Measurements from ENCODE around the gene RILPL1. TPM values are rescaled to one million over a fixed set of nuclear protein-coding genes. Genes with fewer than 3 reads are reported as not detected.
"Not testable (repeated sequence)": the region's sequence is repeated elsewhere in the genome, so short reads cannot be mapped to it uniquely, and the experiment has no call there.

The RILPL1 gene
- total and polyA plus RNA-seq, 7 donors = 34.8 to 73.7 (median 54.4) TPM

- Histone ChIP-seq H3K4me1 (no peaks in the 10 kb centered on the region), H3K27ac (no peak overlapping the region), H3K4me3 (no peak overlapping the region), H3K9me3 (no peaks in the 10 kb centered on the region), H3K27me3 (ENCODE audit: insufficient read depth in 3 of 3, low read length in 2 of 3) (no peaks in the 10 kb centered on the region), H3K36me3 (ENCODE audit: insufficient read depth in 1 of 2, low read depth in 1 of 2) (no peaks in the 10 kb centered on the region)
- no peak for ATAC-seq
- TF ChIP-seq CTCF (IDR thresholded peaks at IDR 0.05) = no peak
- WGBS, 3 donors = 90 to 92% (median 90%) methylated on average over 15 of the region's 15 CpGs
- DNase-seq = no peak
- intact Hi-C loops (cut with DNase I) = no loop called here
Observed at GRCh38 chr12:123540899-123541662, 7.6 kb upstream of the RILPL1 start.

DNA sequence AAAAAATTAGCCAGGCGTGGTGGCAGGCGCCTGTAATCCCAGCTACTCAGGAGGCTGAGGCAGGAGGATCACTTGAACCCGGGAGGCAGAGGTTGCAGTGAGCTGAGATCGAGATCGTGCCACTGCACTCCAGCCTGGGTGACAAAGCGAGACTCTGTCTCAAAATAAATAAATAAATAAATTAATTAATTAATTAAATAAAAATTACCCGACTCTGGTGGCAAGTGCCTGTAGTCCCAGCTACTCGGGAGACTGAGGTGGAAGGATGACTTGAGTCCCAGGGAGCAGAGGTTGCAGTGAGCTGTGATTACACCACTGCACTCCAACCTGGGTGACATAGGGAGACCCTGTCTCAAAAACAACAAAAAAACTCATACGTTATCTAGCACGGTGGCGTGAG, 2.4 kb upstream of the RILPL1 start:
- H3K9me3 ChIP-seq; ATAC-seq; intact Hi-C loops (cut with DNase I); H3K27ac ChIP-seq; H3K27me3 ChIP-seq (ENCODE audit: insufficient read depth in 3 of 3, low read length in 2 of 3); DNase-seq; H3K4me3 ChIP-seq; H3K36me3 ChIP-seq (ENCODE audit: insufficient read depth in 1 of 2, low read depth in 1 of 2): not testable (repeated sequence)
- 71 to 85% (median 80%) methylated on average over 11 of the region's 11 CpGs for WGBS, 3 donors
- peaks cover 19% of the 10 kb centered on the region for H3K4me1 ChIP-seq

DNA sequence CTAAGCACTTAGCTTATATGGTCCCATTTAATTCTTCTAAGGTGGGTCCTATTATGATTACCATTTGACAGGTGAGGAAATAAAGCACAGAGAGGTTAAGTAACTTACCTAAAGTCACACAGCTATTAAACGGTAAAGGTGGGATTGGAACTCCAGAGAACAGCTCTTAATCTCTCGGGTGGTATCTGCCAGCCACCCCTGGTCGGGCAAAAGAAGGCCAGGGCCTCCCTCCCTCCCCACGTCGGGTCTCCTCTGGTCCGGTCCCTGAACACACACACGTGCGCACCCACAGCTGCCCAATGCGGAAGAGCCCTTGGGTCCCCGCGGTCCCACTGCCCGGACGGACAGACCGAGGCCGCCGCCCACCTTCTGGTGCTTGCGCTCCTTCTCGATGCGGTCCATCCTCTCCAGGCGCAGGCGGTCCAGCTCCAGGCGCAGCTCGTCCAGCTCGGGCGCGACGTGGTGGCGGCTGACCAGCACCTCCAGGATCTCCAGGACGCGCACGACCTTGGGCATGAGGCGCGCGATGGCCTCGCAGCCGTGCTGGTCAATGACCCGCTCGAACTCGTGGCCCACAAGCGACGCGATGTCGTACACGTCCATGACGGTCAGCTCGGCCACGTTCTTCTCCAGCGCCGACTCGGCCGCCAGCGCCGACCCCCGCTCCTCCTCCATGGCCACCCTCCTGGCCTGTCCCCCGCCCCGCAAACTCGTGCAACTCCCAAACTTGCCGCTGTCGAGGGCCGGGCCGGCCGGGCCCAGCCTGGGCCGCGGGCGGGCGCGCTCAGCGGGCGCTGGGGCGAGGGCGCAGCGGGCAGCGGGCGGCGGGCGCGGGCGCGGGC, 490 bp downstream of the RILPL1 start:
- TF ChIP-seq CTCF (IDR thresholded peaks at IDR 0.05) = no peak
- intact Hi-C loops (cut with DNase I) = loop anchor here (5.0 kb wide), 4 partner anchors 49 to 141 kb away; partner anchors contain the start of genes TMED2 (in 2 of the 2) and SNRNP35 (in 1 of the 2)
- peaks cover 28% of the 10 kb centered on the region for H3K4me1 ChIP-seq
- peaks cover 0 to 13% of the 10 kb centered on the region in 2 donors for H3K36me3 ChIP-seq (ENCODE audit: insufficient read depth in 1 of 2, low read depth in 1 of 2)
- peak; percentile 61 to 83 for DNase-seq
- H3K9me3 ChIP-seq = no peaks in the 10 kb centered on the region
- ATAC-seq = peak; percentile 34 to 56 (median 51)
- H3K27me3 ChIP-seq (ENCODE audit: insufficient read depth in 3 of 3, low read length in 2 of 3) = no peaks in the 10 kb centered on the region
- WGBS, 3 donors = 2 to 3% (median 3%) methylated on average over 48 to 79 of the region's 79 CpGs
- peak overlapping the region; percentile 91 for H3K4me3 ChIP-seq
- H3K27ac ChIP-seq = peak overlapping the region; percentile 81

DNA sequence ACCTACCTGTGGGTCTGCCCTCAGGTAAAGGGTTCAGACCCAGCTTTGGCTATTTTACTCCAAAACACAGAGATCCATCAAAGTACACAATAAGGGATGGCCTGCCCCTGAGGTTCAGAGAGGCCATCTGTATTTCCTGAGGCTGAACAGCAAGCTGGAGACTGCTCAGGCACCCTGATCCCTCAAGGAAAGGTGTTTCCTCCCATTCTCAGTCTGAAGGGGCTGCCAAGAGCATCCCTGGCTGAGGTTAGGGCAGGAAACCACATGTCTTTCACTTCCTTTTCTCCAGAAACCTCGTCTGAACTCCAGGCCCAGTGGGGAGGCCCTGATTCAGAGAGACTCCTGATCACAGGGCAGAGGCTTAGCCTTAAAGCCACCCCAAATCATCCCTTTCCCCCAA, 1.5 kb downstream of the RILPL1 start:
- intact Hi-C loops (cut with DNase I) = loop anchor here (5.0 kb wide), 4 partner anchors 50 to 140 kb away; partner anchors contain the start of genes TMED2 (in 2 of the 2) and SNRNP35 (in 1 of the 2)
- Histone ChIP-seq H3K4me3 (peak overlapping the region; percentile 91), H3K27me3 (ENCODE audit: insufficient read depth in 3 of 3, low read length in 2 of 3) (no peaks in the 10 kb centered on the region), H3K27ac (peak overlapping the region; percentile 81), H3K4me1 (peaks cover 28% of the 10 kb centered on the region), H3K36me3 (ENCODE audit: insufficient read depth in 1 of 2, low read depth in 1 of 2) (peaks cover 0 to 22% of the 10 kb centered on the region in 2 donors), H3K9me3 (no peaks in the 10 kb centered on the region)
- WGBS, 3 donors = 13 to 28% (median 22%) methylated on average over 1 of the region's 1 CpG
- ATAC-seq = peak in 1 of 4 donors; percentile 13
- DNase-seq = no peak
- TF ChIP-seq CTCF (IDR thresholded peaks at IDR 0.05) = no peak

DNA sequence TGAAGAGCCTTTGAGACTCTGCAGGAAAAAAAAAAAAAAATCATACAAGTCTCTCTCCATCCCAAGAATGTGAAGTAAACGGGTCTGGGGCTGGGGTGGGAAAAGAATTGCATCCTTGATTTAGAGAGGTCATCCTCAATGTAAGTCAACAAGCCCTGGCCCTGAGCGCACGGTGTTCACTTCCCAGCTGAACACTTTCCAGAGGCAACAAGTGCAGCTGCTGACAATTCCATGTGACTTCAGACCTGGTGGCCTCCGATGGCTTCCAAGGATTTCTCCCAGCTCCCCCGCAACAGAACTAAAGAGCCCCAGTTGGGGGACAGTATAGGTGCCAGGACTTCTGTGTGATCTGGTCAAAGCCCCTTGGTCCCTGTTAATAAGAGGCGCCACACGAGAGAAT, 2.4 kb downstream of the RILPL1 start:
- DNase-seq = peak; percentile 27 to 80
- Histone ChIP-seq H3K36me3 (ENCODE audit: insufficient read depth in 1 of 2, low read depth in 1 of 2) (peaks cover 0 to 22% of the 10 kb centered on the region in 2 donors), H3K27ac (peak overlapping the region; percentile 81), H3K27me3 (ENCODE audit: insufficient read depth in 3 of 3, low read length in 2 of 3) (no peaks in the 10 kb centered on the region), H3K9me3 (no peaks in the 10 kb centered on the region), H3K4me3 (peak overlapping the region; percentile 91), H3K4me1 (peaks cover 31% of the 10 kb centered on the region)
- intact Hi-C loops (cut with DNase I) = loop anchor here (5.0 kb wide), 4 partner anchors 51 to 139 kb away; partner anchors contain the start of genes TMED2 (in 2 of the 2) and SNRNP35 (in 1 of the 2)
- no peak for TF ChIP-seq CTCF (IDR thresholded peaks at IDR 0.05)
- peak; percentile 64 to 76 (median 70) for ATAC-seq
- WGBS, 3 donors = 24 to 31% (median 29%) methylated on average over 7 of the region's 7 CpGs

Data from psoas muscle (tissue), 8 donors.